Lower leg skin (tissue), 4 donors: ENCODE results near the gene ODF4. TPM values are rescaled to one million over a fixed set of nuclear protein-coding genes. Genes with fewer than 3 reads are reported as not detected.
"Not testable (repeated sequence)": the region's sequence is repeated elsewhere in the genome, so short reads cannot be mapped to it uniquely, and the experiment has no call there.

Source experiments
- DNase-seq, 2 donors: peaks; one replicate each; pipeline ENCODE4 v3.0.0-alpha.2; 2019; ENCODE audit warnings: low spot score in 2 of 2
- H3K4me3 ChIP-seq: fragments of 200-600 bp; sonication (generic); 2 replicates; pipeline ENCODE4 v1.5.1; 2017; ENCODE audit warnings: mild to moderate bottlenecking, low read depth; ENCODE audit not compliant: poor library complexity, severe bottlenecking
- POLR2A ChIP-seq, 2 donors: fragments of 450-650 bp; IDR thresholded peaks; one replicate each; pipeline ENCODE4 v1.6.1; 2016 to 2017; ENCODE audit warnings: antibody characterized with exemption in 2 of 2, mild to moderate bottlenecking in 1 of 2, moderate library complexity in 1 of 2
- WGBS, 2 donors: methylation state at CpG; one replicate each; pipeline ENCODE4 v1.1.5; 2018; 5-methylcytosine and 5-hydroxymethylcytosine counted together
- intact Hi-C: fragments of 100-400 bp; cut with DNase I; formaldehyde crosslinking; loops from one replicate; pipeline ENCODE4 v1.15.0; 2023; ENCODE audit warnings: low total_unique reads
- total RNA-seq, 4 donors: library from RNA; depleted of rRNA; stranded (reverse); fragments of >200 nt; gene quantifications; one replicate each; pipeline ENCODE4 v1.1.0, GENCODE V29; 2016
- TF ChIP-seq, protein P1 (sequence below), 3 donors: fragments of 450-650 bp; IDR thresholded peaks; one replicate each; pipeline ENCODE4 v1.5.1; 2016; ENCODE audit warnings: antibody characterized with exemption in 3 of 3, mild to moderate bottlenecking in 3 of 3, moderate library complexity in 2 of 3

ODF4 gene
- total RNA-seq, 4 donors from 2014 or later, result not detected

GRCh38 chr17:8341456-8341855 is 1.8 kb downstream of the ODF4 start:
- 60 to 63% methylated on average over 4 of the region's 4 CpGs for WGBS, 2 donors
- intact Hi-C loops, result no loop called here
- no peak for DNase-seq
- no peak overlapping the region for H3K4me3 ChIP-seq
- no peak for TF ChIP-seq POLR2A (IDR thresholded peaks at IDR 0.05)
- TF ChIP-seq, protein P1, sequence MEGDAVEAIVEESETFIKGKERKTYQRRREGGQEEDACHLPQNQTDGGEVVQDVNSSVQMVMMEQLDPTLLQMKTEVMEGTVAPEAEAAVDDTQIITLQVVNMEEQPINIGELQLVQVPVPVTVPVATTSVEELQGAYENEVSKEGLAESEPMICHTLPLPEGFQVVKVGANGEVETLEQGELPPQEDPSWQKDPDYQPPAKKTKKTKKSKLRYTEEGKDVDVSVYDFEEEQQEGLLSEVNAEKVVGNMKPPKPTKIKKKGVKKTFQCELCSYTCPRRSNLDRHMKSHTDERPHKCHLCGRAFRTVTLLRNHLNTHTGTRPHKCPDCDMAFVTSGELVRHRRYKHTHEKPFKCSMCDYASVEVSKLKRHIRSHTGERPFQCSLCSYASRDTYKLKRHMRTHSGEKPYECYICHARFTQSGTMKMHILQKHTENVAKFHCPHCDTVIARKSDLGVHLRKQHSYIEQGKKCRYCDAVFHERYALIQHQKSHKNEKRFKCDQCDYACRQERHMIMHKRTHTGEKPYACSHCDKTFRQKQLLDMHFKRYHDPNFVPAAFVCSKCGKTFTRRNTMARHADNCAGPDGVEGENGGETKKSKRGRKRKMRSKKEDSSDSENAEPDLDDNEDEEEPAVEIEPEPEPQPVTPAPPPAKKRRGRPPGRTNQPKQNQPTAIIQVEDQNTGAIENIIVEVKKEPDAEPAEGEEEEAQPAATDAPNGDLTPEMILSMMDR (IDR thresholded peaks at IDR 0.05), result no peak

DNA sequence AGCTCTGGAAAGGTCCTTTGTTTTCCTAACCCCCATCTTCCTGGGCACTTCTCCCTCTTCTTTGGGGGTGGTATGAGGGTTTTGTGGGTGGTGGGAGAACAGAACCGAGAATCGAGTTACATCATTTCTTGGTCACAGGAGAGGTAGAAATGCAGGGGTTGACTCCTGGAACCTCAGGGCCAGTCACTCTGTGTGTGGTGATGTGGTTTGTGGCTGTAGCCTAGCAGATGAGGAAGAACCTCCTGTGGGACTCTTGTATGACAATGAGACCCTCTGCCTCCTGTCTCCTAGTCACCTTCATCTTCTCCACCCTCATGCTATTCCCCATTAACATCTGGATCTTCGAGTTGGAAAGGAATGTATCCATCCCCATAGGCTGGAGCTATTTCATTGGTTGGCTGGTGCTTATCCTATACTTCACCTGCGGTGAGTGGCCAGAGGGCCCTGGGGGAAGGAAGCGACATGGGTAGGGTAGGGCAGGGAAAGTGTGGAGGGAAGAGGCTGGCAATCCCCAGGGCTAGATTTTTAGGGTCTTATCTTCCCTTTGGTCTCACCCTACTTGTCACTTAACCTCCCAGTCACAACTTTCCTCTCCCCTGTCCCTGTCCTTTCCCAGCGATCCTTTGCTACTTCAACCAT is 5.5 kb downstream of the ODF4 start:
- WGBS, 2 donors, result 54 to 55% methylated on average over 6 of the region's 6 CpGs
- TF ChIP-seq POLR2A (IDR thresholded peaks at IDR 0.05), result no peak
- TF ChIP-seq, protein P1 (IDR thresholded peaks at IDR 0.05), result no peak

DNA sequence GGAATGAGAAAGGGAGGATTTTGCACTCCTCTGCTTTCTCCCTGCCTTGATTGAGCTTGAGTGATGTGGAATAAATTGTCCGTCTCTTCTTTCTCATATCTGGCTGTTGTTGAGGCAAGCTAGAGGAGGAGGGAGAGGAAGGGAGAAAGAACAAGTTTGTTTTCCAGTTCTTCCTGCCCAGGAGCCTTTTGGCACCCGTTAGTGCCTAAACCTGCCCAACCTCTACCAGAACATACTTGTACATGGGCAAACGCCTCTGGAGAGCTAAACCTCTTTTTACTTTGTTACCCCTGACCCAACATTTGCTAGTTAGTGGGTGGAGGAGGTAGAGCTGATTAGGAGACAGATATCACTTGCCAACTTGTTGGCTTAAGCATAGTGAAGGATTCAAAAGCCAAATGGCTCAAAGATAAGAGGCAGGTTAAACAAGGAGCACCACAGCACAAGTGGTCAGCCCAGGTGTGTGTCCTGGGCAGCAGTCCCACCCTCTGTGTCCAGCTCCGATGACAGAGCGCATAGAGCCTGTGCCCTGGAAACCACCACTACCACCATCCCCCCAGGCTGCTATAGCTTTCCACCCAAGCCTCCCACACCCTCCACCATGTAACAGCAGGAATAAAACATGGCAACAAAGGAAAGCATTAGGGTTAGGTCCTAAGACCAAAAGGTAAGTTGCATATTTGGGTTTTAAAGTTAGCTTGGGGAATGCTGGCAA is 6.5 kb downstream of the ODF4 start:
- intact Hi-C loops, result no loop called here
- no peak for TF ChIP-seq POLR2A (IDR thresholded peaks at IDR 0.05)
- TF ChIP-seq, protein P1 (IDR thresholded peaks at IDR 0.05), result no peak
- no peak overlapping the region for H3K4me3 ChIP-seq
- WGBS, 2 donors, result 49 to 51% methylated on average over 5 of the region's 5 CpGs
- DNase-seq, result peak in 1 of 2 donors; percentile 40

More for the DNA sequence above, 5.5 kb downstream of the ODF4 start:
- no peak overlapping the region for H3K4me3 ChIP-seq
- no peak for DNase-seq
- intact Hi-C loops, result no loop called here

DNA sequence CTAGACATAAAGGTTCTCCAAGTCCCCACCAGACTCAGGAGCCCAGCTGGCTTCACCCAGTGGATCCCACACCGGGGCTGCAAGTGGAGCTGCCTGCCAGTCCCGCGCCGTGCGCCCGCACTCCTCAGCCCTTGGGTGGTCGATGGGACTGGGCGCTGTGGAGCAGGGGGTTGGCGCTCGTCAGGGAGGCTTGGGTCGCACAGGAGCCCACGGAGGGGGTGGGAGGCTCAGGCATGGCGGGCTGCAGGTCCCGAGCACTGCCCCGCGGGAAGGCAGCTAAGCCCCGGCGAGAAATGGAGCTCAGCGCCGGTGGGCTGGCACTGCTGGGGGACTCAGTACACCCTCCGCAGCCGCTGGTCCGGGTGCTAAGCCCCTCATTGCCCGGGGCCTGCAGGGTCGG is 7.4 kb downstream of the ODF4 start:
- H3K4me3 ChIP-seq, DNase-seq, intact Hi-C loops: not testable (repeated sequence)
- 41 to 56% methylated on average over 19 to 22 of the region's 25 CpGs for WGBS, 2 donors

- no peak overlapping the region for H3K4me3 ChIP-seq
- TF ChIP-seq, protein P1 (IDR thresholded peaks at IDR 0.05), result no peak
- TF ChIP-seq POLR2A (IDR thresholded peaks at IDR 0.05), result no peak
- DNase-seq, result no peak
- 54 to 77% methylated on average over 7 of the region's 7 CpGs for WGBS, 2 donors
- intact Hi-C loops, result no loop called here
These were observed 10.7 kb downstream of the ODF4 start for GRCh38 chr17:8350339-8350738.

- no peak for DNase-seq
- intact Hi-C loops, result no loop called here
- TF ChIP-seq, protein P1 (IDR thresholded peaks at IDR 0.05), result no peak
- TF ChIP-seq POLR2A (IDR thresholded peaks at IDR 0.05), result no peak
- H3K4me3 ChIP-seq, result no peak overlapping the region
- 70 to 85% methylated on average over 7 of the region's 7 CpGs for WGBS, 2 donors
These were observed 14.1 kb downstream of the ODF4 start for GRCh38 chr17:8353736-8354135.
